ENCODE results near the gene MRPL1. TPM values are rescaled to one million over a fixed set of nuclear protein-coding genes. Genes with fewer than 3 reads are reported as not detected.

Gene MRPL1
- total and polyA plus RNA-seq, 2 of the 13 experiments (the other 11 are each of a cell fraction or from before 2014, with no cell fraction given) = 23.3 to 61.5 TPM

GRCh38 chr4:77881460-77882295, 19.0 kb downstream of the MRPL1 start (continued):
- TF ChIP-seq ZNF44 (CRISPR knock-in tag; IDR thresholded peaks at IDR 0.05) (no peak), LCORL (IDR thresholded peaks at IDR 0.05) (no peak), LCORL (CRISPR knock-in tag; IDR thresholded peaks at IDR 0.05) (0 out of 2 replicates have a peak, but pooled peaks have one; percentile 42), DPF2 (CRISPR knock-in tag; IDR thresholded peaks at IDR 0.05; ENCODE audit: borderline replicate concordance, low read depth) (peak; percentile 57; the same call in 1 of the 2 replicates), PHB2 (IDR thresholded peaks at IDR 0.05; ENCODE audit: partially characterized antibody) (no peak), SOX5 (CRISPR knock-in tag; IDR thresholded peaks at IDR 0.05; ENCODE audit: borderline replicate concordance) (peak; percentile 38; the same call in 1 of the 2 replicates), CEBPG (CRISPR knock-in tag; IDR thresholded peaks at IDR 0.05) (peak; percentile 68), MYPOP (CRISPR knock-in tag; IDR thresholded peaks at IDR 0.05) (0 out of 2 replicates have a peak, but pooled peaks have one; percentile 39), ZBTB20 (CRISPR knock-in tag; IDR thresholded peaks at IDR 0.05; ENCODE audit: borderline replicate concordance, low read depth) (peak; percentile 72; the same call in 1 of the 2 replicates), ZNF879 (CRISPR knock-in tag; IDR thresholded peaks at IDR 0.05) (no peak), ARID4A (CRISPR knock-in tag; IDR thresholded peaks at IDR 0.05; ENCODE audit: borderline replicate concordance) (peak; percentile 32; the same call in 1 of the 2 replicates), ZBED4 (CRISPR knock-in tag; IDR thresholded peaks at IDR 0.05; ENCODE audit: borderline replicate concordance) (peak; percentile 50; the same call in 1 of the 2 replicates), SAFB2 (CRISPR knock-in tag; IDR thresholded peaks at IDR 0.05; ENCODE audit: borderline replicate concordance, low read depth) (no peak), SIN3A (IDR thresholded peaks at IDR 0.05; ENCODE audit: borderline replicate concordance, low read depth, low read length) (no peak), ZNF710 (CRISPR knock-in tag; IDR thresholded peaks at IDR 0.05; ENCODE audit: borderline replicate concordance) (no peak), RFX1 (IDR thresholded peaks at IDR 0.05) (no peak), NR2F6 (IDR thresholded peaks at IDR 0.05) (no peak), NR2F6 (CRISPR knock-in tag; IDR thresholded peaks at IDR 0.05) (peak; percentile 11; the same call in 1 of the 2 replicates)
